CD4-positive, alpha-beta T cell treated with Interleukin-15 for 4 hours (primary cell): ENCODE measurements around the gene MEGF6.

Experiments used
- DNase-seq: peaks from one replicate; pipeline ENCODE4 v3.0.0-alpha.2; 2020; ENCODE audit warnings: low spot score

MEGF6 gene, protein sequence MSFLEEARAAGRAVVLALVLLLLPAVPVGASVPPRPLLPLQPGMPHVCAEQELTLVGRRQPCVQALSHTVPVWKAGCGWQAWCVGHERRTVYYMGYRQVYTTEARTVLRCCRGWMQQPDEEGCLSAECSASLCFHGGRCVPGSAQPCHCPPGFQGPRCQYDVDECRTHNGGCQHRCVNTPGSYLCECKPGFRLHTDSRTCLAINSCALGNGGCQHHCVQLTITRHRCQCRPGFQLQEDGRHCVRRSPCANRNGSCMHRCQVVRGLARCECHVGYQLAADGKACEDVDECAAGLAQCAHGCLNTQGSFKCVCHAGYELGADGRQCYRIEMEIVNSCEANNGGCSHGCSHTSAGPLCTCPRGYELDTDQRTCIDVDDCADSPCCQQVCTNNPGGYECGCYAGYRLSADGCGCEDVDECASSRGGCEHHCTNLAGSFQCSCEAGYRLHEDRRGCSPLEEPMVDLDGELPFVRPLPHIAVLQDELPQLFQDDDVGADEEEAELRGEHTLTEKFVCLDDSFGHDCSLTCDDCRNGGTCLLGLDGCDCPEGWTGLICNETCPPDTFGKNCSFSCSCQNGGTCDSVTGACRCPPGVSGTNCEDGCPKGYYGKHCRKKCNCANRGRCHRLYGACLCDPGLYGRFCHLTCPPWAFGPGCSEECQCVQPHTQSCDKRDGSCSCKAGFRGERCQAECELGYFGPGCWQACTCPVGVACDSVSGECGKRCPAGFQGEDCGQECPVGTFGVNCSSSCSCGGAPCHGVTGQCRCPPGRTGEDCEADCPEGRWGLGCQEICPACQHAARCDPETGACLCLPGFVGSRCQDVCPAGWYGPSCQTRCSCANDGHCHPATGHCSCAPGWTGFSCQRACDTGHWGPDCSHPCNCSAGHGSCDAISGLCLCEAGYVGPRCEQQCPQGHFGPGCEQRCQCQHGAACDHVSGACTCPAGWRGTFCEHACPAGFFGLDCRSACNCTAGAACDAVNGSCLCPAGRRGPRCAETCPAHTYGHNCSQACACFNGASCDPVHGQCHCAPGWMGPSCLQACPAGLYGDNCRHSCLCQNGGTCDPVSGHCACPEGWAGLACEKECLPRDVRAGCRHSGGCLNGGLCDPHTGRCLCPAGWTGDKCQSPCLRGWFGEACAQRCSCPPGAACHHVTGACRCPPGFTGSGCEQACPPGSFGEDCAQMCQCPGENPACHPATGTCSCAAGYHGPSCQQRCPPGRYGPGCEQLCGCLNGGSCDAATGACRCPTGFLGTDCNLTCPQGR (N-terminal part only)

DNA sequence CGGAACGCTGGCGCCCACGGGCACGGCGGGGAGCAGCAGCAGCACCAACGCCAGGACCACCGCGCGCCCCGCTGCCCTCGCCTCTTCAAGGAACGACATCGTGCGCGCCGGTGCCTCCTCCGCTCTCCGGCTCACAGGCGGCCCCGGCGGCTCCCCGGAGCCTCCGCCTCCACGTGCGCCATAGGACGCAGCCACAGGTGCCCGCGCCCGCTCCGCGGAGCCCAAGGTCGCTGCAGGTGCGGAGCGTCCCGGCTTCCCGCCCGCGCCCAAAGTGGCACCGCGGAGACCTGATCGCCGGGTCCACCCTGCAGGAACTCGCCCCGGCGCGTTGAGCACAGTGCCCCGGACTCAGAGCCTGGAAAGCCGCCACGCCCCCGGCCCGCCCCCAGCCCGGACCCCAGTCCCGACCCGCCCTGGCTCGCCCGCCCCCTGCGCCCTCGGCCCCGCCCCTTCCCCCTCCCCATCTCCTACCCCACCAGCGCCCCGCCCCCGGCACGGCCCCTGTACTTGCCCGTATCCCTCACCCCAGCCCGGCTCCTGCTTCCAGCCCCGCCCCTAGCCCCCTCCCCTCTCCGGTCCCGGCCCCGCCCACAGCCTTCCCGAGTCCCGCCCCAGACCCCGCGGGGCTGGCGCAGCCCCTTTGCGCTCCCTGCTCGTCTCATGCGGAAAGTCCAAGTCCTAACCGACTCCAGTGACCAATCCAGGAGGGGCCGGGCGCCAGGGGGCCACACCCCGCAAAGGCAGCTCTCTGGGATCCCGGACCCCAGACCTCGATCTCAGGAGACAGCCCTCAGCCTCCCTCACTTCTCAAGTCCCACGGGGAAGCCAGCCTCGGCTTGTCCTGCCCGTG lies at the start of gene MEGF6:
TSS of gene MEGF6 (minus strand) at position 339 of the 850 bp plus-strand sequence. CDS start at position 99, 240 bp downstream.
- peak; percentile 59 for DNase-seq

DNA sequence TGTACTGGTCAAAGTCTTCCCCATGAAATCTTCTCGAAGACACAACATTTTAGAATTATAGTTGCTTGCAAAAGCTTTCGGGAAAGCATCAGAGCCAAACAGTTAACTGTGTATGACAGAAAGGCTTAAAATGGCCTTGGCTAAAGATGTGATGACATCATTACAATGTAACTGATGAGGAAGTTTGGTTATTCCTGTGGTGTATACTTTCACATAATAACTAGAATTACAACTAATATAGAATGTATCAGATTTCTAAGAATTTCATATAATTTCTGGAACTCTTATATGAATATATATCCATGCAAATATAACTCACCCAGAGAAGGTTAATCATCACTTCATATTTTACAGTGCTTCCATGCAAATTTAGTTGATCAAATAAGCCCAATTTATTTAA lies 49.4 kb upstream of the MEGF6 start:
- no peak for DNase-seq

DNA sequence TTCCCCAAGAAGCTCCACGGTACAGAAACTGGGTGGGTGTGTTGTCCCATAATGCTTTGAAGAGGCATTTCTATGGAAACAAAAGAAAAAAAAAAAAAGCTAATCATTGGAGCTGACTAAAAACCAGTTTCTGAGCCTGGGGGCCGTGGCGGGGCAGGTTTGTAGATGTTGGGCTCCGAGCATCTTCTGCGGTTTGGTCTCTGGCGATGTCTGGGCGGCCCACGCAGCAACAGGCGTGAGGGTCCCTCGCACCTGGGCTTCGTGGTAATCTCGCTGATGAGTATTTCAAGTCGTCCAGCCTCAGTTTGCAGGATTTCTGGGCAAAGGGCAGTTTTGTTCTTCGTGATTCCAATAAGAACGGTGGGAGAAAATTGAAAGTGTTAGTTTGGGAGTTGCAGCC lies 47.8 kb upstream of the MEGF6 start:
- DNase-seq: no peak

DNA sequence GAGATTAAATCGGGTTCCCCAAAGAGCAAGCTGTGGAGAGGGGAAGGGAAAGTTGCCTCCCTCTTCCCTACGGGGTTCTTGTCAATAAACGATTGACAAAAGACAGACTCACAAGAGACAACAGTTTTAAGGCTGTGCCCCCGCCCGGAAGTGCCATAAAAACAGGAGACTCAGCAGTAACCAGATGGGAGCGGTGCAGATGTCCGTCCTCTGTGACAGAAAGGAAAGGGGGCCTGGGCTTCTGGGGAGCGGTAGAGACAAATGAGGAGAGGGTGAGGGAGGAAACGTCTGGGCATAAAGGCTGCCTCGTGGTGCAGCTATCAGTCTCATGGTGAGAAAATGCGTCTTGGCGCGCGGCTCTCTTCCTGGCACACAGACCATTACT lies 46.9 kb upstream of the MEGF6 start:
- no peak for DNase-seq

DNA sequence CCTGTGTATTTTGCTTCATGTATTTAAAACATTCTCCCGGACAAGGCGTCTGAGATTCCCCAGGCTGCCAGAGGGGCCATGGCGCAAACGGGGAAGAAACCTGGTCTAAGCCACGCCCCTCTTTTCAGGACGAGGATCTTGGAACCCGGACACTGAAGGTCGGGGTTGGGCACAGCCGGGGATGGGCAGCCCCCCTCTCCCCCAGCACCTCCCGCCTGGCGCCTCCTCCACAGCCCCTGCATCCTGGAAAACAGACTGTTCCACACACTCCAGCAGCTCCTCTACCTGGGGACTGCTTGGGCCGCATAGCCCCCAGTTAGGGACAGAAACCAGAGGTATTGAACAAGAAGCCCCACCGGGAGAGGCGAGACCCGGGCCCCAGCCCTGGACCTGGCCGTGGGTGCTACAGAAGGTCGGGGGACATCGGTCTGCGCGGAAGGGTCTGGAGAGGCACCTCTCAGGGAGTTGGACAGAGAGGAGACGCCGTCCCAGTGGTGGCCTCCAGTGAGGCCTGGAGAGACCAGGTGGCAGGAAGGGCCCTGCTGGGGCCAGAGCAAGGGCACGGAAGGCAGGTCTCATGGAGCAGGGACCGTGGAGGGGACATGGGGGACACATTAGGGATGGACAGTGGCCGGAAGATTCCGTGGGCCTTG lies 46.4 kb upstream of the MEGF6 start:
- DNase-seq: no peak

DNA sequence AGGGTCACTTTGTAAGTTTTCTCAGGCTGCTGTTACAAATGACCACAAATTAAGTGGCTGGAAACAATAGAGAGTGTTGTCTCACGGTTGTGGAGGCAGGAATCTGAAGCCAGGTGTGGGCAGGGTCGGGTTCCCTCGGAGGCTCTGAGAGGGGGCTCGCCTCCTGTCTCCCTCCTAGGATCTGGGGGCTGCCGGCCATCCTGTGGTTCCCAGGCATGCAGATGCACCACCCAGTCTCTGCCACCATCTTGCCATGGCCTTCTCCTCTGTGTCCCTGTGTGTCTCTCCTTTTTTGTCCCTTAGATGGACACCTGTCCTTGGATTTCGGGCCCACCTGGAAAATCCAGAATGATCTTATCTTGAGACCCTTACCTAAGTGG lies 45.8 kb upstream of the MEGF6 start:
- DNase-seq: no peak

DNA sequence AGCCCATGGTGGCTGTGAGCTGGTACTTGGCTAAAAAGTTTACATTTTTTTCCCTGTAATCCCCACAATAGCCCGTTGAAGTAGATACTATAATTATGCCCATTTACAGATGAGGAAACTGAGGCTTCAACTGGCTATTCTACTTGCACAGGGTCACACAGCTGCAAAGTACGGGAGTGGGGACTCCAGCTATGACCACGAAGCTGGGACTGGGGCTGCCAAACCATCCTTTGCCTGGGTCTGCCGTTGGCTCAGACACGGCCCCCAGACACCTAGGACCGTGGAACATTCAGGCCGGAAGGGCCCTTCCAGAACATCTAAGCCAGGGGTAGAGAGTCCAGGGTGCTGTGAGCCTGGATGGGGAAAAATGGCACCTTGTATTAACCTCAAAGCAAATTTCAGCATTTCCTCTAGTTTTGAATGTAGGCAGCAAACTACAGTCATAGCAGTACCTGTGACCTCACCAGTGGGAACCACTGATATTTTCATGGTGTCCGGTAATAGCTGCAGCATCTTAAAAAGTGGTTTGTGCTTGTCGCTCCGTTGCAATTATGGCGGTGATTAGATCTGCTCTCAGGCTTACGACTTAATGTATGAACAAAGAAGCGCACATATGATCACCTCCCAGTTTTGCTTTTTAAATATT lies 45.3 kb upstream of the MEGF6 start:
- DNase-seq: no peak

DNA sequence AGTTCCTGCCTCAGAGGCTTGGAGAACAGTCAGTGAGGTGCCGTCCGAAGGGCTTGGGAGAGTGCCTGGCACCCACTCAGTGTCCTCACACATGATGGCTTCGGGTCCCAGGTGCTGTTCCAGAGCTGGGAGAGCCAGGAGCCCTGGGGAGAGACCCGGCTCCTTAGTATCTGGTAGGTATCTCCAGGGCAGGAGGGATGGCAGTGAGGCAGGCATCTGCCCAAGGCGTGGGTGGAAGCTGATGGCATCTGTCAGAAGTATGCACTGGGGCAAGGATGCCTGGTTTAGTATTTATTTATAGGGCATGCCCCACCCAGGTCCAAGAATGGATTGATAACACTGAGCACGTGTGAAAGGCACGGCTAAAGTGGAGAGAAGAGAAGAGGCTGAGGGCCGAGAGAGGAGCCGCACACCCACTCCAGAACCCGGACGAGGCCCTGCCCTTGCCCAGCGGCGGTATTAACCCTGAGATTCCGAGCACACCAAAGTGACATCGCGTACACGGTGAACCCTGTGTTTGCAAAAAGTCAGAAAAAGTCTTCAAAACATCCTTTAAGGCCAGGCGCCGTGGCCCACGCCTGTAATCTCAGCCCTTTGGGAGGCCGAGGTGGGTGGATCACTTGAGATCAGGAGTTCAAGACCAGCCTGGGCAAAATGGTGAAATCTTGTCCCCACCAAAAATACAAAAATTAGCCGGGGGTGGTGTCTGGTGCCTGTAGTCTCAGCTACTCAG lies 43.4 kb upstream of the MEGF6 start:
- no peak for DNase-seq

DNA sequence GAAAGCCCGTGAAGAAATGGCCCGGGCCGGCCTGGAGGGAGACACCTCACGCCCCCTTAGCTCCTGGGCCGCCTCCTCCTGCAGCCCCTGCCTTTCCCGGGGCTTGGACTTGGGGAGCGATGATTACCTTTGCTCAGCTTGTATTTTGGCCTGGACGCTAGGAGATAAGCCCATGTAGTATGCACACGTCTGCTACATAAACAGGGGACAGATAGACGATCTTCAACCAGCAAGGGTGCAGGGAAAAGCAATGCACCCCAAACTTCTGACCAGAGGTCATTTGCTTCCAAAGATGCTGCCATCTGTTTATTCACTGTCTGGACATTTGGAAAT lies 41.9 kb upstream of the MEGF6 start:
- DNase-seq: no peak

DNA sequence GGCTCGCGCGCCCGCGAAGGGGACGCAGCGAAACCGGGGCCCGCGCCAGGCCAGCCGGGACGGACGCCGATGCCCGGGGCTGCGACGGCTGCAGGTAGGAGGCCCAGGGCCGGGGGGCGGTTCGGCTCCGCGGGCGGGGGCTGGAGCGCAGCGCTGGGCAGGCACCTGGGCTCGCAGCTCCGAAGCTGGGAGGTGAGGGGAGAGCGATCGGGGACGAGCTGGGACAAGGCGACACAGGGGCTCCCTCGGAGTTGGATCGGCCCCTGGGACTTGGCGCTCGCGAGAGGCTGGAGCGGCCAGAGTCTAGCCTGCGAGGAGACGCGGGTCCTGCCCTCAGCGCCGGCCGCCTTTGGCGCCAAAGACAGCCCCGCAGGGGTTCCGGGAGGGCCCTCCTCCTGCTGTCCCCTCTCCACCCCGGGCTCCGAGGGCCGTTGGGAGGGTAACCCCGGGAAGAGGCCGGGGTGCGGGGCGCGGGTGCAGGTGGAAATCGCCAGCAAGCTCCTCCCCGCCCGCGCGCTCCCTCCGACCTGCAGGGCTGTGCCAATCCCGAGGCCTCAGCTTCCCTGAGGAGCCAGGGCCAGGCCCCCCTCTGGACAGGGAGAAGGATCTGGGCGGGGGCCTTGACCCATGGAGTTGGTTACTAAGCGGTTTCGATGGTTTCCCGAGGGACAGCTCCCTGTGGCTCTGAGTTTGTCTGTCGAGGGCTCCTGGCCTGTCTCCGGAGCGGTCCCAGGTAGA lies 41.4 kb upstream of the MEGF6 start:
- DNase-seq: no peak

DNA sequence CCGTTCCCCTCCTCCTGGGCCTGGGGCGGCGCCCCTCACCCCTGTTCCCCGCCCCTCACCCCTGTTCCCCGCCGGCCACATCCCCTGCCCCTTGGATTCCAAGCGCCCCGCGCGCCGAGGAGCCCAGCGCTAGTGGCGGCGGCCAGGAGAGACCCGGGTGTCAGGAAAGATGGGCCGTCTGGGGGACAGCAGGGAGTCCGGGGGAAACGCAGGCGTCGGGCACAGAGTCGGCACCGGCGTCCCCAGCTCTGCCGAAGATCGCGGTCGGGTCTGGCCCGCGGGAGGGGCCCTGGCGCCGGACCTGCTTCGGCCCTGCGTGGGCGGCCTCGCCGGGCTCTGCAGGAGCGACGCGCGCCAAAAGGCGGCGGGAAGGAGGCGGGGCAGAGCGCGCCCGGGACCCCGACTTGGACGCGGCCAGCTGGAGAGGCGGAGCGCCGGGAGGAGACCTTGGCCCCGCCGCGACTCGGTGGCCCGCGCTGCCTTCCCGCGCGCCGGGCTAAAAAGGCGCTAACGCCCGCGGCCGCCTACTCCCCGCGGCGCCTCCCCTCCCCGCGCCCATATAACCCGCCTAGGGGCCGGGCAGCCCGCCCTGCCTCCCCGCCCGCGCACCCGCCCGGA lies 40.7 kb upstream of the MEGF6 start, which contains the start of gene TP73:
TSS of gene TP73 (plus strand) at position 587 of the 618 bp plus-strand sequence. CDS start 29,850 bp downstream, outside the sequence.
- DNase-seq: no peak

DNA sequence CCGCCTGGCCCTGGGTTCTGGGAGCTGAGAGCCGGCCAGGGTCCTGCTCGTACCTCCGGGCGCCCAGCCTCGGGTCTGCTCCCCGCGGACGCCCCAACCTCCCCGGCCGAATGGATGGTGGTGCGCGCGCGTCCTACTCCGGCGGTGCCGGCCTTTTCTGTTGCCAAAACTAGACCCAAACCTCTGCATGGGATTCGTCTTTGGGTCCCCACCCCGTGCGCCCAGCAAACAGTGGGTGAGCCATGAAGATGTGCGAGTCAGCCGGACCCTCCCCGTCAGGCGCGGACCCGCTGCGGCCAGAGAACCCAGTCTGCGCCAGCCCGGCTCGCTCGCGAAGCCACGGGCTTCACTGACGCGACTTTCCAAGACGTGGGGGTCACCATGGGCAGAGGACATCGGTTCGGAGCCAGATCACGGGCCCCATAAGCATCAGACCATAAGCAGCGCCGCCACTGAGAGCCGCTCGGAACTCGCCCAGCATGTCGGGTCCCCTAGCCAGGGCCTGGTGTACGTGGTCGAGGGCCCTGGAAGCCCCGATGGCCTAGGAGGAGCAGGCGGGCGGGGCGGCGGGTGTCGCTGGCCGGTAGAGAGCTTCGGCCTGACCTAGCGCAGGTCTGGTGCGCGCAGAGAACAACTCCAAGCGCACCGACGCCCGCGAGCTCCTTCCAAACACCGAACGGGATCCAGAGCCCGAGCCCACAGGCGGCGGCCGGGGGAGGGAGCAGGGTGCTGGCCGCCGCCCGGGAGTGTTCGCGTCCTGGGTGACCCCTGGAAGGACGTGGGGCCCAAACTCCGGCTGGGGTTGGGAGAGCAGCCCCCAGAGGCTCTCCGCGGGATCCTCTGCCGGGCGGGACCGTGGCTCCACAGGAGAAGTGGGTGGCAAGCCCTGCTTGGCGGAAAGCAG lies 40.0 kb upstream of the MEGF6 start:
- no peak for DNase-seq

DNA sequence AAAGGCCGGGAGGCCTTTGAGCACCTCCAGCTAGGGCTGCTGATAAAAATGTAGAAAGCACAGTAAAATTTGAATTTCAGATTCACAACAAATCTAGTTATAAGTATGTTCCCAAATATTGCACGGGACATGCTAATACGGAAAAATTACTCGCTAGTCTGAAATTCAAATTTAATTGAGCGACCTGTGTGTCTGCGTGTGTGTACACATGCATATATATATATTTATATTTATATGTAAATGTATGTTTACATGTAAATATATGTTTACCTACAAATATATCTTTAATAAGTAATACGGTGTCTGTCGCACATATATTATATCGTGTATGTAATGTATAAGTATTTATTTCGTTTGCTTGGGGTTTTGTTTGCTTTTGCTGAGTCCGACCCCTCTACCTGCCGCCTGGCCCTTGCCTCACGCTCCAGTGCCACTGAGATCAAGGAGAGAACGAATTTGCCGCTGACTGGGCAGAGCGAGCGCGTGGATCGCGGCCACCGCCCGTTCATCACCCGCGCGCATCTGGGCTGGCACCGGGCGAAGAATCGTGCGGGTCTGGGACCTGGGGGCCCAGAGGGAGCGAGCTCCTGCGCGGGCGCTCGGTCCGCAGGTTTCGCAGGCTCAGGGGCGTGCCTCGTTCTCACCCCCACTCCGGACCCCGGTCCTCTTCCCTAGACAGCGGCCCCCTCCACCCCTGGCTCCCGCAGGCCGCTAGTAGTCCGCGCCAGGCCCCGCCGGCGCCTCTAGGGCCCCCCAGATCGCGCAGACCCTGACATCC lies 39.1 kb upstream of the MEGF6 start:
- DNase-seq: no peak

DNA sequence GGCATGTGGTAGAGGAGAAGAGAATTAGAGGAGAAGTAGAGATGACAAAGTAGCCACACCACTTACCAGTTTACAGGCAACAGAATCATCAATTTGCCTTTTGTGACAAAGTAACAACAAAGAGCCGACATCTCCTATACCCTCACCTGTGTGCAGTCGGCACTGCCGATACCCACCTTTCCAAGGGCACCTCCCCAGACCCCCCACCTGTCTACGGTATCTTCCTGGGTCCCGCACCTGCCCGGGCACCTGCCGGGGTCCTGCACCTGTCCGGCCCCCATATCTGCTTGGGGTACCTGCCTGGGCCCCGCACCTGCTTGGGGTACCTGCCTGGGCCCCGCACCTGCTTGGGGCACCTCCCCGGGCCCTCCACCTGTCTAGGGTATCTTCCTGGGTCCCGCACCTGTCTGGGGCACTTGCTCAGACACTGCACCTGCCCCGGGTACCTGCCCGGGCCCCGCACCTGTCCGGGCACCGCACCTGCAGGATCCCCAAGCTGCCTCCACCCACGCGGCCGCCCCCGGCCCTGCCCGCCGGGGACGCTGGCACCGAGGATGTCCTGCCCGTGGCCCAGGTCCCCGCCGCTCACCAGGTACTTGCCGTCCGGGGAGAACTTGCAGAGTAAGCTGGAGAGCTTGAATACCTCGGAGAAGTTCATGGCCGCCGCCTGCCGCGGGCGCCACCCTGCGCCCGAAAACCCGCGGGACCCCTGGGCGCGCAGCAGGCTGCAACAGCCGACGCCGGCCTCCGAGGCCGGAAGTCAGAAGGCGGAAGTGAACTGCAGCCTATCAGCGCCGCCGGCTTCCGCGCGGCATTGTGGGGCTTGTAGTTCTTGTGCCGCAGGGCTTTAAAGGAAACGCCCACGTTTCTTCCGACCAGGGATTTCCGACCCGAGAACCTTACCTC lies 38.3 kb upstream of the MEGF6 start, which contains the start of gene WRAP73:
TSS of gene WRAP73 (minus strand) at position 762 of the 906 bp plus-strand sequence. CDS start at position 658, 104 bp downstream.
- peak; percentile 90 for DNase-seq

DNA sequence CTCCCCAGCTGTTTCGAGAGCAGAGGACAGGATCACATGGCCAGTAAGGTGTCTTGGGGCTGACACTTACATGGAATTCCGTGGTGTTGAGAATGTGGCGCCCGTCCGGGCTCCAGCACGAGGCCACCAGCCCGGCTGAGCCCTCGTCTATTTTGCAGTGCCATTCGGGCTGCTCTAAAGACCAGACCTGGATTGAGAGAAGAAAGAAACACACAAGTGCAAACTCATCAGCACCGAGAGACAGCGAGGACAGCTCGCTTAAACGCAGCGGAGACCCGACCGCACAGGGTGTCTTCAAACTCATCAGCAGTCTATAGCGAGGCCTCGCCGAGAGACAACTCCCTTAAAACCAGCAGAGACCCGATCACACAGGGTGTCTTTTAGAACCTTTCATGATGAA lies 35.3 kb upstream of the MEGF6 start:
- DNase-seq: no peak
